GM19193 (cell line): ENCODE results near the gene PLOD1.

Experiments used
- POLR2A ChIP-seq: IDR thresholded peaks from 4 replicates; pipeline ENCODE4 v1.6.1; 2011; ENCODE audit not compliant: insufficient read depth, insufficient read length; ENCODE audit errors: extremely low read depth

Gene PLOD1

GRCh38 chr1:11980676-11980972 is 46.1 kb downstream of the PLOD1 start:
- no peak for TF ChIP-seq POLR2A

GRCh38 chr1:11981378-11982009 is 47.0 kb downstream of the PLOD1 start:
- TF ChIP-seq POLR2A: no peak

GRCh38 chr1:11982010-11982392 is 47.5 kb downstream of the PLOD1 start:
- no peak for TF ChIP-seq POLR2A

GRCh38 chr1:11984121-11984520 is 49.6 kb downstream of the PLOD1 start:
- TF ChIP-seq POLR2A: no peak

DNA sequence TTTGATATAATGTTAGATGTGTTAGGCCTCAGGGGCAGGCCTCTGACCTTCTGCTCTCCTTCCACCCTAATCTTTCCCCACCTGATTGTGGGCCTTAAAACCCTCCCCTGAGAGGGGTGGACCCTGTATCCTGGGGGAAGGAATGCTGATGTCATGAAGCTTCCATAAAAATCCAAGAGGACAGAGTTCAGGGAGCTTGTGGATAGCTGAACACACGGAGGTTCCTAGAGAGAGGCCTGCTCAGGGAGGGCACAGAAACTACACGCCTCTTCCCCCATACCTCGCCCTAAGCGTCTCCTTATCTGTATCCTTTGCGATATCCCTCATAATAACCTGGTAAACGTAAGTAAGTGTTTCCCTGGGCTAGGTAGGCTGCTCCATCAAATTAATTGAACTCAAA is 50.1 kb downstream of the PLOD1 start:
- no peak for TF ChIP-seq POLR2A

GRCh38 chr1:11985171-11985570 is 50.7 kb downstream of the PLOD1 start:
- no peak for TF ChIP-seq POLR2A

GRCh38 chr1:11985851-11986250 is 51.3 kb downstream of the PLOD1 start:
- no peak for TF ChIP-seq POLR2A

DNA sequence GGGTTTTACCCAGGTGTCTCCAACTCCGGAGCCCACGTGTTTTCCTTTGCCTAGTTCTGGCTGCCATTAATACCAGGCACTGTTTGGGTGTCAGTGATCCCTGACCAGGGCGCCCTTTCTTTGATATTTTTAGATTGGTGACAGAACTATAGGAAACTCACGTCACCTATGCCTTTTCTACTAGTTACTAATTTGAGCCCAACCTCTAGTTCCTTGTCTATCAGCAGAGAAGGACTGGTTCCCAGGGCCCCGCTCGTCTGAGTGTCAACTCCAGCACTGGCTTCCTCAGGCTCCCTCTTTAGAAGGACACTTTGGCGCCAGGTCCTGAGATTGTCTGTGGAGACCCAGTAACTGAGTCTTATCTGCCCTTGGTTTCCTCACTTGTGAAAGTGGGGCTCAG is 55.2 kb downstream of the PLOD1 start:
- no peak for TF ChIP-seq POLR2A

DNA sequence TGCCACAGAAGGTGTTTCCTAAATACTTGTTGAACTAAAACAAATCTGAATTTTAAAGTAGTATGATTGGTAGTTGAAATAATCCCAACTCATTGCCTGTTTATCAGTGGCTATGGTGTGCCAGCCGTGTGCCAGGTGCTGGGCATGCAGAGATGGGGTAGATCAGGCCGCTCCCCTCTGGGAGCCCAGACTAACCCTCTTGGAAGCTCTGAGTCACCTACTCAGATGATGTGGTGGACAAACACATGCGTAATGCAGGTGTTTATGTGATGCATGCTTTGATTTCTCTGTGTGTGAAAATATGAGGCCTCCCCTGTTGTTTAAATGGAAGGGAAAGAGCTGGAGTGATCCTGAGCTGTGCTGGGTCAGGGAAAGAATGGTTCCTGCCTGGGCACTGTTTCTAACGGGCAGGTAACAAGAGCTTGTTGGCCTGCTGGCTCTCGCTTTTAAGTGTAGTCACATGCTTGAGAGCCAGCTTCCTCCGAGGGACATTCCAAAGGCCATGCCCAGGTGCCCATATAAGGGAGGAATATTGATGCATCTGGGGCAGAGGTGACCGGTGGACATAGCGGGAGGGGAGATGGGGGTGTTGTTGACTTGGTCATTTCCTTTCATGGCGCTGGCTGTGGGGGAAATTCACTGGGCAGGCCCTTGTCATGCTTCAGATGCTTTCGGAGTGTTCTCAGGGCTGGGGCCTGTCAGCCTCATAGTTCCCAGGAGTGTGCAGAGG is 56.0 kb downstream of the PLOD1 start:
- TF ChIP-seq POLR2A: no peak

DNA sequence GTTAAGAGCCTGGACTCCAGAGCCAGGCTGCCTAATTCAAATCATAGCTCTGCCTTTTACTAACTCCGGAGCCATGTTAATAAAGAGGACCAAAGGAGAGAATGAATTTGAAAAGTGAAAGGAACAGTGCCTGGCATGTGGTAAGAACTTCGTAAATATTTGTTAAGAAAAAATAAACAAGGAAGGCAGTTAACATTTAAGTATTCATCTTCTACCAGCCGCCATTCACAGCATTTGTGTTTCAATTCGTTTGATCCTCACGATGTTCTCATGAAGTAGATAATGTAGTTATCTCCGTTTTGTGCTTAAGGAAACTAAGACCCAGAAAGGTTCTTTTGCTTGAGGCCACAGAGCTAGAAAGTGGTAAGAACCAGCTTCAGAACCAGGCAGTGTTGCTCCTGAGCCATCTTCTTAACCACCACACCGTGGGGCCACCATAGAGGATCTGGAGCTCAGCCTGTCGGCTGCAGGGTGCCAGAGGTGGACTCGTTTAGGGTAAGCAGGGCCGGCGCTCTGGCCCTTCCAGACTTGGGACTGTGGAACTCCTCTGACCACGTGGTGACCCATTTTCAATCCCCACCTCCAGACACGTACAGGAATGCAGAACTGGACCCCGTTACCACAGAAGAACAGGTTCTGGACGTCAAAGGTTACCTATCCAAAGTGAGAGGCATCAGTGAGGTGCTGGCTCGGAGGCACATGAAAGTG is 57.6 kb downstream of the PLOD1 start:
- no peak for TF ChIP-seq POLR2A

GRCh38 chr1:11997081-11997850 is 62.7 kb downstream of the PLOD1 start:
- TF ChIP-seq POLR2A: no peak

DNA sequence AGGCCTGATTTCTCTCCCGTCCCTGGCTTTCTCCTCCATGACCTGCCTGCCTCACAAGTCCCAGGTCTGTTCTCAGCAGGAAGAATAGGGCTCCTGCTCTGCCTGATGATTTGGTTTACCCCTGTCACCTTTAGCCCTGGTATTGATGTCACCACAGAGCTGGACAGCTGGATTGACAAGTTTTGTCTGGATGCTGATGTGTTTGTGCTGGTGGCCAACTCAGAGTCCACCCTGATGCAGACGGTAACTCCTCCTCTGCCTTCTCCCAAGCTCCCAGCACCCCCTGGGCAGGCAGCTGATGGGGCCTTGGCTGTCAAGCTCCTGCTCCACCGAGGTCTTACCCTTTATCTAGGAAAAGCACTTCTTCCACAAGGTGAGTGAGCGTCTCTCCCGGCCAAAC is 64.1 kb downstream of the PLOD1 start:
- TF ChIP-seq POLR2A: no peak

DNA sequence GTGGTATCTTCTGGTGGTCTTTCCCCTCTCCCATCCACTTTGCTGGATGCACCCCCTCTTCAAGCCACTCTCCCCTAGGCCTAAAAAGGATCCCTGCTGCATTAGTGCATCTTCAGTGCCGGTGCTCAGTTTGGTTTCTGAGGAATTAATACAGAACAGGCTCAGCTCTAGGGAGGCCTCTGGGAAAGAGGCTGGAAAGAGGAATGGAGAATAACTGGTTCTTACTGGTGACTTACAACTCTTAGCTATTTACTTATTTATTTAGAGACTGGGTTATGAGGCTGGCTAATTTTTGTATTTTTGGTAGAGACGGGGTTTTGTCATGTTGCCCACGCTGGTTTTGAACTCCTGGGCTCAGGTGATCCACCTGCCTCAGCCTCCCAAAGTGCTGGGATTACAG is 64.7 kb downstream of the PLOD1 start:
- TF ChIP-seq POLR2A: no peak

- TF ChIP-seq POLR2A: no peak
These were observed 66.9 kb downstream of the PLOD1 start for GRCh38 chr1:12001249-12001917.

DNA sequence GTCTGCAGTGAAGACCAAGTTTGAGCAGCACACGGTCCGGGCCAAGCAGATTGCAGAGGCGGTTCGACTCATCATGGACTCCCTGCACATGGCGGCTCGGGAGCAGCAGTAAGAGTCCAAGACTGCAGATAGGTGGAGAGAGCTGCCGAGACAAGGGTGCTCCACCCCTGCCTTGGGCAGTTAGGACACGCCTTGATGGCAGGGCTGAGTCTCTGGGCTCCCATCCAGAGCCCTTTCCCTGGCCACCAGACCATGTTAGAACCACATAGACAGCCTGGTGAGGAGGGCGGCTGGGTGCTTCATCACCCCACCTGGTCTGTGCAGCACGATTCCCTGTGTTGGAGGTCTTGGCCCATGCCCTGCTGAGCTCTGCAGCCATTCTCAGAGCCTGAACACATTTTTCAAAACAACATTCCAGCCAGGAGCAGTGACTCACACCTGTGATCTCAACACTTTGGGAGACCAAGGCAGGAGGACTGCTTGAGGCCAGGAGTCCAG is 67.5 kb downstream of the PLOD1 start:
- TF ChIP-seq POLR2A: no peak
